Measurements from ENCODE around the gene FAM156A. TPM values are rescaled to one million over a fixed set of nuclear protein-coding genes. Genes with fewer than 3 reads are reported as not detected.
"Not testable (repeated sequence)": the region's sequence is repeated elsewhere in the genome, so short reads cannot be mapped to it uniquely, and the experiment has no call there.

FAM156A gene
- polyA plus RNA-seq, 1 donor: 37.8 TPM

DNA sequence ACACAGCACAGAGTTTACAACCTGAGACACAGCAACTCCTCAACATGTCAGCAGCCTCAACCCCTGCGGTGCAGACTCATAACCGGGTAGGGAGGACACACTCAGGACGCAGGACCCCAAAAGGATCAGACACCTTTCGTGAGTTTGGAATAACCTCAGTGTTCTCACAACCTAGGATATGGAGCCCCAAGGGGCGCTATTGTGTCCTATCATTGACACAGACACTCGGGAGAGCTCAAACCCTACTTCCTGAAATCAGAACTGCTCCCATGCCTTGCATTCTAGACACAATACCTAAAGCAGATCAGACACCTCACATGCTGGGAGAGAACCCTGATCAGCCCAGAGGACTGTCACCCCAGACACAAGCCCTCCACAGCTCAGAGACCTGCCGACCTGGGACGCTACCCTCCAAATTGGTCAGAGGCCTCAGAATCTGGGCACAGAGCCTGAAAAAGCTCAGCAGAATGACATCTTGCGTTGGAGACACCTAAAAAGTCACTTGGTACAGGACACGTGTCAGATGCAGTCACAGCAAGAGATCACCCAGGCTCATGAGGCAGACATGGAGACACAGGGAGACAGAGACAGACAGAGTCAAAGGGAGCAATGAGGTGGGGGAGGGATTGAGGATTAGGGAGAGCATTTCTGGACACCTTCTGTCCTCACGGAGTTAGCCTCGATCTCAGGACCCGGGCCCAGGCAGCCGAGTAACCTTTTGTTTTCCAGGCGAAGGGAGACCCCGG, 8.8 kb upstream of the FAM156A start:
- WGBS (ENCODE audit: insufficient coverage, low lambda C conversion rate): no CpG with 5 or more reads among the region's 16 CpGs
- H3K4me3 ChIP-seq (ENCODE audit: low read length); H3K27ac ChIP-seq (ENCODE audit: low read length); H3K9me3 ChIP-seq (ENCODE audit: control insufficient read depth, low read depth, low read length); DNase-seq; H3K4me1 ChIP-seq (ENCODE audit: control insufficient read depth, insufficient read depth, low read length); H3K27me3 ChIP-seq (ENCODE audit: control insufficient read depth, insufficient read depth, low read length); H3K36me3 ChIP-seq (ENCODE audit: control insufficient read depth, insufficient read depth, low read length): not testable (repeated sequence)

DNA sequence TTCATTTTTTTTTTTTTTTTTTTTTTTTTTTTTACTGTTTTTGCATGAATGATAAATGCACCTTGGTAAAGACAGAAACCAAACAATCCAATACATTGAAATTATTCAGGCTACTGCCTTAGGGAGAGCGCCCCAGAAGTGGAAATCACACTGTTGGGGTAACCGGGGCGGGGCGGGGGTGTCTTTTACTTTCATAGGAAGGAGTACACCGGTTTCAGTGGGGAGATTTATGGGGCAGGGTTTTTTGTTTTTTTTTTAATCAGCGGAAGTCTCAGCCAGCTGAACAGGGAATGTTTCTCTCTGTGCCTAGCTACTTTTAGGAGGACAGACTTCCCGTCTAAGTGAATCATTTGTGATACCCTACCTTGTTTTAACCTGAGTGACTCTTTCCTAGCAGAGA, 643 bp upstream of the FAM156A start:
- H3K9me3 ChIP-seq (ENCODE audit: control insufficient read depth, low read depth, low read length); H3K4me1 ChIP-seq (ENCODE audit: control insufficient read depth, insufficient read depth, low read length); H3K27ac ChIP-seq (ENCODE audit: low read length); H3K27me3 ChIP-seq (ENCODE audit: control insufficient read depth, insufficient read depth, low read length); H3K4me3 ChIP-seq (ENCODE audit: low read length); DNase-seq; H3K36me3 ChIP-seq (ENCODE audit: control insufficient read depth, insufficient read depth, low read length): not testable (repeated sequence)
- no CpG with 5 or more reads among the region's 7 CpGs for WGBS (ENCODE audit: insufficient coverage, low lambda C conversion rate)

DNA sequence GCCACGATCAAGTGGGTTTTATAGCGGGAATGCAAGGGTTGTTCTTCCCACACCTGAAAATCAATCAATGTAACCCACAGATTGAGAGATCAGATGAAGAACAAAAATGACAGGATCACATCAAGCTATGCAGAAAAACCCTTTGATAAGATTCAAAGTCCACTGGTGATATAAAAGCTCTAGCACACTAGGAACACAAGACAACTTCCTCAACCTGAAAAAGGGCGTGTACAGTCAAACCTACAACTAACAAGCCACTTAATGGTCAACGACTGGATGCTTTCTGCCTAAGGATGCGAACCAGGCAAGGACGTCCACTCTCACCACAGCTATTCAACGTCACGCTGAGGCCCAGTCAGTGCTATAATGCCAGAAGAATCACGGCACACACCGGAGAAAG, 8.4 kb downstream of the FAM156A start:
- not testable (repeated sequence) for H3K27me3 ChIP-seq (ENCODE audit: control insufficient read depth, insufficient read depth, low read length); H3K4me3 ChIP-seq (ENCODE audit: low read length); H3K4me1 ChIP-seq (ENCODE audit: control insufficient read depth, insufficient read depth, low read length); H3K36me3 ChIP-seq (ENCODE audit: control insufficient read depth, insufficient read depth, low read length); DNase-seq; H3K9me3 ChIP-seq (ENCODE audit: control insufficient read depth, low read depth, low read length); H3K27ac ChIP-seq (ENCODE audit: low read length)
- WGBS (ENCODE audit: insufficient coverage, low lambda C conversion rate): no CpG with 5 or more reads among the region's 10 CpGs

DNA sequence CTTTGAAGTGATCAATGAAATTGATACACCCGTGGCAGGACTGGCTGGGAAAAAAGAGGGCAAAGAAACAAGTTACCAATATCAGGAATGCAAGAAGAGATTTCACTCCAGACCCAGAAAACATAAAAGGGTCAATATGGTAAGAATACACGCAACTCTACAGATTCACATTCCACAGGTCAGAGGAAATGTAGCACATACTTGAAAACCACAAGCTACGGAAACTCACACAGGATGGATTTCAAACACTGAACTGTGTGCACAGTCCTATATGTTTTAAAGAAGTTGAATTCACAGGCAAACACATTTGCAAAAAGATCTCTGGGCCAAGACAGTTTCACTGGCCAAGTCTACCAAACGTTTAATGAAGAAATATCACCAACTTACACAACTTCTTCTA, 9.0 kb downstream of the FAM156A start:
- not testable (repeated sequence) for H3K27ac ChIP-seq (ENCODE audit: low read length); H3K27me3 ChIP-seq (ENCODE audit: control insufficient read depth, insufficient read depth, low read length); H3K4me1 ChIP-seq (ENCODE audit: control insufficient read depth, insufficient read depth, low read length); DNase-seq; H3K4me3 ChIP-seq (ENCODE audit: low read length); H3K36me3 ChIP-seq (ENCODE audit: control insufficient read depth, insufficient read depth, low read length); H3K9me3 ChIP-seq (ENCODE audit: control insufficient read depth, low read depth, low read length)
- no CpG with 5 or more reads among the region's 4 CpGs for WGBS (ENCODE audit: insufficient coverage, low lambda C conversion rate)

DNA sequence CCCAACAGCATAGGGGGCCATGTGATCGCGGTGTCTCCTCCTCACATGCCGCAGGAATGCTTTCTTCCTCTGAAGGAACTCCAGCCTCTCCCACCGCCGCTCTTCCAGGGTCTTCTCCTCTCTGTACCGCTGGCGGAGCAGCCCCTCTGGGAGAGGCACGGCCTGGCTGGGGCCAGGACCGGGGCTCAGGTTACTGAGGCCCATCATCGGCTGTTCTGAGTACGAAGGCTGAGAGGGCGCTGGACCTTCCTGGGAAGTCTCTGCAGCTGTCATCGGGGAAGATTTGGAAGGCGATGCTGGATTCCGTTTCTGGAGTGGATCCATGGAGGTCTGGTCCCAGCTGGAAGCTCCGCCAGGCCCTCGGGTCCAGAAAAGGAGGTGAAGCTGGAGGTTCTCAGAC, 10.1 kb downstream of the FAM156A start:
- not testable (repeated sequence) for DNase-seq; H3K4me1 ChIP-seq (ENCODE audit: control insufficient read depth, insufficient read depth, low read length); H3K4me3 ChIP-seq (ENCODE audit: low read length); H3K27me3 ChIP-seq (ENCODE audit: control insufficient read depth, insufficient read depth, low read length); H3K27ac ChIP-seq (ENCODE audit: low read length); H3K9me3 ChIP-seq (ENCODE audit: control insufficient read depth, low read depth, low read length); H3K36me3 ChIP-seq (ENCODE audit: control insufficient read depth, insufficient read depth, low read length)
- no CpG with 5 or more reads among the region's 17 CpGs for WGBS (ENCODE audit: insufficient coverage, low lambda C conversion rate)

DNA sequence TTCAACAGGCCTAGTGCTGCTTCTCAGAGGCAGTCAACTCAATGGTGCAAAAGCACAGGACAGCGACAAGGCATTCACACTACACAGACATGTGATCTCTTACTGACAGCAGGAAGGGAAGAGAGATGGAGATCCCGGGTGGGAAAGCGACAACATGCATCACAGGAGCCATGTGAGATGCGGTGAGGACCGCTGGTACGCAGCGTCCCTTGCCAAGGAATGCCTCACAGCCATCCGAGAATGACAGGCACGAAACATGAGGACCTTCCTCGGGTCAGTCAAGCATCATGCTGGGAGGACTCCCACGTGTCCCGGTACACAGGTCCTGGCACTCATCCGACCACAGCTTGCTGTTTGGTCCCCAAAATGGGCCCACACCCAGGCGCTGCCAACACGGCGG, 10.8 kb downstream of the FAM156A start:
- H3K27ac ChIP-seq (ENCODE audit: low read length); H3K4me1 ChIP-seq (ENCODE audit: control insufficient read depth, insufficient read depth, low read length); H3K27me3 ChIP-seq (ENCODE audit: control insufficient read depth, insufficient read depth, low read length); DNase-seq; H3K4me3 ChIP-seq (ENCODE audit: low read length); H3K36me3 ChIP-seq (ENCODE audit: control insufficient read depth, insufficient read depth, low read length); H3K9me3 ChIP-seq (ENCODE audit: control insufficient read depth, low read depth, low read length): not testable (repeated sequence)
- no CpG with 5 or more reads among the region's 16 CpGs for WGBS (ENCODE audit: insufficient coverage, low lambda C conversion rate)

DNA sequence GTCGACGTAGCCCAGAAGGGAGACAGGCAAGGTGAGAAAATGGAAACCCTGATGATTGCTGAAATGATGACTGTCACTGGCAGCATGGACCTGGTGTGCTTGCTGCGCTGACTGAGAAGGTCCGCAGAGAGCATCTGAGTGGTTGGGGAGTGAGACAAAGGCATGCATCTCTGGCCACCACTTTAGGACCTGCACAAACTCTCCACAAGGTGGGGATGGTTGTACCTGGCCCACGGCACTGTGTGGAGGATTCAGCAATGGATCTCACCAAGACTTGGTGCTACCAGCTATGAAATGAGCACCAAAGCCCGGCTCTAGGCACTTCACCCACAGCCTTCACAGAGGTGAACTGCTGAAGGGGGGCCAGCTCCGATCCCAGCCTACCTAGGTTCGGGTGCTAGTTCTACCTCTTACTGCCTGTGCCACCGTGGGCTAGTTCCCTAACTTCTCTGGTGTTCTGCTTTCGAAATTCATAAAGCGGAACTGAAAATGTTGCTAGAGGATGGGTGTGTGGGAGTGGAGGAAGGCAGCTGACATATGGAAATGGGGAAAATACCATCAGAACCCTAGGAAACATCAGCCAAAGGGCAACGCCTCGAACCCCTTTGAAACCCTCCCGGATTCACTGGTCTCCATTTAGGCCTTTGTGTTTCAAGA, 12.4 kb downstream of the FAM156A start:
- not testable (repeated sequence) for H3K4me3 ChIP-seq (ENCODE audit: low read length); H3K27me3 ChIP-seq (ENCODE audit: control insufficient read depth, insufficient read depth, low read length); H3K9me3 ChIP-seq (ENCODE audit: control insufficient read depth, low read depth, low read length); H3K4me1 ChIP-seq (ENCODE audit: control insufficient read depth, insufficient read depth, low read length); H3K27ac ChIP-seq (ENCODE audit: low read length); DNase-seq; H3K36me3 ChIP-seq (ENCODE audit: control insufficient read depth, insufficient read depth, low read length)
- WGBS (ENCODE audit: insufficient coverage, low lambda C conversion rate): no CpG with 5 or more reads among the region's 14 CpGs

DNA sequence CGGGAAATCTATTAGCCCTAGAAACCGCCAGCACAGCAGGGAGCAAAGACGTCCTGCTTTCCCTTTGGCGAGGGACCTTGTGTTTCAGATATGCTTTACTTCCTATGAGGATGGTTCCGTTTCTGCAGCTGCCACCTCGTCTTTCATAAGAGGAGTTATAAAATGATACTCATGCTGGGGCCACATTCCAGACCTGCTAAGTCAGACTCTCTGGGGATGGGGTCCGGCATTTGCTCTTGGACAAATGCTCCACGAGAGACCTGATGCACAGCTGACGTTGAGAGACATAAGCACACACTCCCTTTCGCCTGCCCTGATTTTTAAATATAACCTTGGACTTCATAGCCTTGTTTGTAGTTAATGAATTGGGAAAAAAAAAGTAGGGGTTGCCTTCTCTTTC, 16.6 kb downstream of the FAM156A start:
- H3K9me3 ChIP-seq (ENCODE audit: control insufficient read depth, low read depth, low read length); H3K36me3 ChIP-seq (ENCODE audit: control insufficient read depth, insufficient read depth, low read length); H3K4me1 ChIP-seq (ENCODE audit: control insufficient read depth, insufficient read depth, low read length); H3K27me3 ChIP-seq (ENCODE audit: control insufficient read depth, insufficient read depth, low read length); H3K27ac ChIP-seq (ENCODE audit: low read length); DNase-seq; H3K4me3 ChIP-seq (ENCODE audit: low read length): not testable (repeated sequence)
- WGBS (ENCODE audit: insufficient coverage, low lambda C conversion rate): no CpG with 5 or more reads among the region's 10 CpGs

DNA sequence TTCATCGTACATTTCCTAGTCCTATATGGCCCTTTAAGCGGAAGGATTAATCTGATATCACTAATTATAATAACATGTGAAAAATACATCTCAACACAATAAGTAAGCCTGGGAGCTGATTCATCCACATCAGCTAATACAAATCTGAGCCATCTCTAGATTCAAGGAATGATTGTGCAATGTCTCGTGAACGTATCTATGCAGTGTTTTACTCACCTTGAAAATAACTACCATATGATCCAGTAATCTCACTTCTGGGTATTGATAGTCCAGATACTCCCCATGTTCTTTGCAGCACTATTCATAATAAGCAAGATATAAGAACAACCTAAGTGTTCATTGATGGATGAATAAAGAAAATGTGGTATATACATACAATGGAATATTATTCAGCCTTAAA, 17.6 kb downstream of the FAM156A start:
- H3K27me3 ChIP-seq (ENCODE audit: control insufficient read depth, insufficient read depth, low read length); H3K4me3 ChIP-seq (ENCODE audit: low read length); H3K27ac ChIP-seq (ENCODE audit: low read length); H3K4me1 ChIP-seq (ENCODE audit: control insufficient read depth, insufficient read depth, low read length); H3K36me3 ChIP-seq (ENCODE audit: control insufficient read depth, insufficient read depth, low read length); DNase-seq; H3K9me3 ChIP-seq (ENCODE audit: control insufficient read depth, low read depth, low read length): not testable (repeated sequence)
- no CpG with 5 or more reads among the region's 4 CpGs for WGBS (ENCODE audit: insufficient coverage, low lambda C conversion rate)

DNA sequence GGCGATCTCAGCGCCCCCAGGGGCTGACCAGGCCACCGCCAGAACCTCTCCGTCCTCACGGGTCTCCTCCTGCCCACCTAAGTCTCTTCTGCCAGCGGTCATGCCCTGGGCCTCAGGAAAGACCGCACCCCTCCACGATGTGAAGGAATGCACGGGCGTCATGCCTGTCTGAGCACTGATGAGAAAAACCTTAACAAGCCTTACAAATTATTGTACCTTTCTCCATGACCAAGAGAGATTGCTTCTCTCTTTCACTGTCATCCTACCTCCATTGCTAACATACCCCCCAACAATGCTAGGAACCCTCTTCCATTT, 22.9 kb downstream of the FAM156A start:
- H3K27me3 ChIP-seq (ENCODE audit: control insufficient read depth, insufficient read depth, low read length); H3K36me3 ChIP-seq (ENCODE audit: control insufficient read depth, insufficient read depth, low read length); DNase-seq; H3K4me1 ChIP-seq (ENCODE audit: control insufficient read depth, insufficient read depth, low read length); H3K9me3 ChIP-seq (ENCODE audit: control insufficient read depth, low read depth, low read length): not testable (repeated sequence)
- WGBS (ENCODE audit: insufficient coverage, low lambda C conversion rate): no CpG with 5 or more reads among the region's 10 CpGs
- H3K27ac ChIP-seq (ENCODE audit: low read length): peak overlapping the region; percentile 99
- H3K4me3 ChIP-seq (ENCODE audit: low read length): peak overlapping the region; percentile 81

Data from large intestine (tissue), 3 donors.